GM18951 (cell line): ENCODE results near the gene CDKN1A.
A peak's percentile ranks its signal among the peaks of the same experiment; 100 is the strongest.

Source experiments
- POLR2A ChIP-seq: IDR thresholded peaks from 4 replicates; pipeline ENCODE4 v1.6.1; 2011; ENCODE audit warnings: mild to moderate bottlenecking; ENCODE audit not compliant: insufficient read length, insufficient read depth; ENCODE audit errors: extremely low read depth
- in situ Hi-C: fragments of 300-500 bp; cut with MboI; formaldehyde crosslinking; loops from one replicate; pipeline ENCODE4 v1.12.0; 2022; ENCODE audit warnings: low sequenced_read_pairs, mixed read lengths, inconsistent platforms; ENCODE audit not compliant: unreplicated experiment

CDKN1A gene

GRCh38 chr6:36678488-36679042, at the start of gene CDKN1A:
TSS of gene CDKN1A (plus strand) at chr6:36678714. CDS start at chr6:36684102, 5,388 bp downstream.
- in situ Hi-C loops: no loop called here
- peak; percentile 100 for TF ChIP-seq POLR2A

DNA sequence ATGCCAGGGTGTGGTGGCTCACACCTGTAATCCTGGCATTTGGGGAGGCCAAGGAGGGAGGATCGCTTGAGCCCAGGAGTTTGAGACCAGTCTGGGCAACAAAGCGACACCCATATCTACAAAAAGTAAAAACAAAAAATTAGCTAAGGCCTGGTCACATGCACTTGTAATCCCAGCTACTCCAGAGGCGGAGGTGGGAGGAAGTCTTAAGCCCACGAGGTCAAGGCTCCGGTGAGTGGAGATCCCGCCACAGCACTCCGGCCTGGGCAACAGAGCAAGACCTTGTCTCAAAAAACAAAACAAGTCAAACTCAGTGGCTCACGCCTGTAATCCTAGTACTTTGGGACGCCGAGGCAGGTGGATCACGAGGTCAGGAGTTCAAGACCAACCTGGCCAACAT, 48.7 kb upstream of the CDKN1A start:
- in situ Hi-C loops: loop anchor here (10.0 kb wide), 1 partner anchor 125 kb away; no protein-coding TSS in a partner anchor
- no peak for TF ChIP-seq POLR2A

GRCh38 chr6:36631326-36632011, 47.0 kb upstream of the CDKN1A start:
- in situ Hi-C loops: no loop called here
- no peak for TF ChIP-seq POLR2A

- TF ChIP-seq POLR2A: no peak
- in situ Hi-C loops: no loop called here
Observed at GRCh38 chr6:36633370-36633769, 45.1 kb upstream of the CDKN1A start.

- TF ChIP-seq POLR2A: no peak
- in situ Hi-C loops: no loop called here
Observed at GRCh38 chr6:36633915-36634314, 44.6 kb upstream of the CDKN1A start.

DNA sequence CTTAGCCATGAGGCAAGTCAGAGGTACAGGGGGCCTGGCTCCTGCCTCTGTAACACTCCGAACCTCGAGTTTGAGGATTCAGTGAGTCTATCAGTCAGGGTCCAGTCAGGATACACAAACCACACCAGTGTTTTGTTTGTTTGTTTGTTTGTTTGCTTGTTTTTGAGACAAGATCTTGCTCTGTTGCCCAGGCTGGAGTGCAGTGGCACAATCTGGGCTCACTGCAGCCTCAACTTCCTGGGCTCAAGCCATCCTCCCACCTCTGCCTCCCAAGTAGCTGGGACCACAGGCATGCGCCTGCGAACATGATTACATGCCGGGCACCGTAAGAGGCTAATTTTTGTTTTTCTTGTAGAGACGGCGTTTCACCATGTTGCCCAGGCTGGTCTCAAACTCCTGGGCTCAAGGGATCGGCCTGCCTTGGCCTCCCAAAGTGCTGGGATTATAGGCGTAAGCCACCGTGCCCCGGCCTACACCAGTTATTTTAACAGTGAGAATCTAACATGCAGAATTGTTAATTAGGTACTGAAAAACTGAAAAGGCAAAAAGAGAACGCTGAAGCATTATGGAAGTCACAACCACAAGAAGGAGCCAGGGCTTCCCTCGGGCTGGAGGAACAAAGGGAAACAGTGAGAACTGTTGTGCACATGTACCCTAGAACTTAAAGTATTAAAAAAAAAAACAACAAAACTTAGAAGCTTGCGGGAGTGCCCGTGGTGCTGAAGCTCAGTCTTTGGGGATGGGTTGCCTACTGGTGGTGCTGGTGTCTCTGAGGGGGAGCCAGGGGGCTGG, 44.0 kb upstream of the CDKN1A start:
- in situ Hi-C loops: no loop called here
- TF ChIP-seq POLR2A: no peak

- in situ Hi-C loops: no loop called here
- TF ChIP-seq POLR2A: no peak
Observed at GRCh38 chr6:36636283-36636682, 42.2 kb upstream of the CDKN1A start.

GRCh38 chr6:36636687-36637418, 41.7 kb upstream of the CDKN1A start:
- no peak for TF ChIP-seq POLR2A
- in situ Hi-C loops: no loop called here

DNA sequence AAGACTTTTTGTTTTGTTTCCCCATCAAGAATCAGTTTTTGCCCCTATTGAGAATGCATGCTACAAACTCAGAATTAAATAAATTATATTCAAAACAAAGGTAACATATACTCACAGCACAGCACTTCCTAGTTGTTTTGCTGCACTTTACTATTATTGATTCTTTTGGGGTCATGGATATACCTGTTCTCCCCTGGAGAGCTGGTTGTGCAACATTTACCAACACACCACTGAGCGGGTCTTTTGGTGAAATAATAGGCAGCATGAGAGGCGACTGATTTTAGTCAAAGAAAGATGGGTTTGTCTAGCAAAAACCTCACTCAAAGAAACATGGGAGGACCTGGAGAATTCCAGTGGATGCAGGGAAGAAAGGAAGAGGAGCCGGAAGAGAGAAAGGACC, 39.9 kb upstream of the CDKN1A start:
- no peak for TF ChIP-seq POLR2A
- in situ Hi-C loops: no loop called here

GRCh38 chr6:36639171-36639808, 39.2 kb upstream of the CDKN1A start:
- TF ChIP-seq POLR2A: no peak
- in situ Hi-C loops: no loop called here

DNA sequence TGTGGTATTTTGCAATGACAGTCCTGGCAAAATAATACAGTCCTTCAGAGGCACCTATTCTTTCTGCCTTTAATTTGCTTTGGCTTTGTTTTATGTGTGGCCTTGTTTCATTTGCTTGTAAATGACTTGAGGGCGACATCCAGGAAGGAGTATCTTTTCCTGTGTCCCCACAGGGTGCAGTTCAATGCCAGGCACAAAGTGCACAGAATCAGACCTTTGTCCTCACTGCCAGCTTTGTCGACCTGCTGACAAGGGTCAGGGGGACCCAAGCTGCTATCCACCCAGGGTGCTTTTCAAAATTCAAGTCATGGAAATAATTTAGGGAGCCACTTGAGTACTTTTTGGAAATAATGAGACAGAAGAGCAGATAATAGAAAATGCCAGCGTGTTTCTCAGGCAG, 37.0 kb upstream of the CDKN1A start:
- TF ChIP-seq POLR2A: no peak
- in situ Hi-C loops: no loop called here

- no peak for TF ChIP-seq POLR2A
- in situ Hi-C loops: no loop called here
Observed at GRCh38 chr6:36642913-36643817, 35.3 kb upstream of the CDKN1A start.
